Astrocyte (in vitro differentiated cells and primary cell): Measurements from ENCODE around the gene MED1. TPM values are rescaled to one million over a fixed set of nuclear protein-coding genes. Genes with fewer than 3 reads are reported as not detected.

Experiments
- DNase-seq: peaks from one replicate; pipeline ENCODE4 v3.0.0-alpha.2; 2010; ENCODE audit warnings: low read depth
- FAIRE-seq: peaks from 2 replicates; lab custom pipeline; 2011; peaks lifted over from hg19 to GRCh38; lab: Jason Lieb, UNC
- H2AFZ ChIP-seq: 2 replicates; pipeline ENCODE4 v1.6.0; 2012; ENCODE audit warnings: low read depth, low read length, inconsistent platforms
- H3K27ac ChIP-seq: 2 replicates; pipeline ENCODE4 v1.5.1; 2011; ENCODE audit warnings: low read depth, low read length, inconsistent platforms
- H3K27me3 ChIP-seq: 2 replicates; pipeline ENCODE4 v1.6.0; 2011; ENCODE audit warnings: low read length, inconsistent platforms; ENCODE audit not compliant: insufficient read depth
- H3K36me3 ChIP-seq: 2 replicates; pipeline ENCODE4 v1.5.1; 2011; ENCODE audit warnings: low read length, inconsistent platforms; ENCODE audit not compliant: insufficient read depth
- H3K4me1 ChIP-seq: 2 replicates; pipeline ENCODE4 v1.5.1; 2011; ENCODE audit warnings: low read length, inconsistent platforms; ENCODE audit not compliant: insufficient read depth
- H3K4me2 ChIP-seq: 2 replicates; pipeline ENCODE4 v1.6.0; 2012; ENCODE audit warnings: low read length, inconsistent platforms
- H3K4me3 ChIP-seq: 2 replicates; pipeline ENCODE4 v1.5.1; 2011; ENCODE audit warnings: low read depth, mild to moderate bottlenecking, low read length, inconsistent platforms; ENCODE audit not compliant: insufficient read depth
- H3K79me2 ChIP-seq: 2 replicates; pipeline ENCODE4 v1.6.0; 2012; ENCODE audit warnings: mild to moderate bottlenecking, low read length, inconsistent platforms; ENCODE audit not compliant: insufficient read depth
- H3K9ac ChIP-seq: 2 replicates; pipeline ENCODE4 v1.6.0; 2012; ENCODE audit warnings: mild to moderate bottlenecking, low read length, inconsistent platforms
- H3K9me3 ChIP-seq: 2 replicates; pipeline ENCODE4 v1.5.1; 2012; ENCODE audit warnings: low read depth, mild to moderate bottlenecking, low read length, inconsistent platforms; ENCODE audit not compliant: insufficient read depth
- H4K20me1 ChIP-seq: 2 replicates; pipeline ENCODE4 v1.6.0; 2012; ENCODE audit warnings: low read length, inconsistent platforms; ENCODE audit not compliant: insufficient read depth
- H3K27ac Mint-ChIP-seq: one replicate; pipeline ENCODE4 v1.8.0; 2021; ENCODE audit warnings: mild to moderate bottlenecking, mixed read lengths; ENCODE audit not compliant: unreplicated experiment
- H3K27me3 Mint-ChIP-seq: one replicate; pipeline ENCODE4 v1.8.0; 2021; ENCODE audit warnings: low read depth, mixed read lengths; ENCODE audit not compliant: unreplicated experiment
- H3K36me3 Mint-ChIP-seq: one replicate; pipeline ENCODE4 v1.8.0; 2021; ENCODE audit warnings: low read depth, mixed read lengths; ENCODE audit not compliant: unreplicated experiment
- H3K4me1 Mint-ChIP-seq: one replicate; pipeline ENCODE4 v1.8.0; 2021; ENCODE audit warnings: low read depth, mixed read lengths; ENCODE audit not compliant: unreplicated experiment
- H3K4me3 Mint-ChIP-seq: one replicate; pipeline ENCODE4 v1.8.0; 2021; ENCODE audit warnings: mild to moderate bottlenecking, moderate library complexity, mixed read lengths; ENCODE audit not compliant: unreplicated experiment
- H3K9me3 Mint-ChIP-seq: one replicate; pipeline ENCODE4 v1.8.0; 2021; ENCODE audit warnings: mild to moderate bottlenecking, mixed read lengths; ENCODE audit not compliant: unreplicated experiment
- EZH2 ChIP-seq: IDR thresholded peaks from 2 replicates; pipeline ENCODE4 v1.6.1; 2012; ENCODE audit warnings: mild to moderate bottlenecking, low read length, inconsistent platforms; ENCODE audit not compliant: insufficient read depth
- total RNA-seq: library from RNA; stranded (reverse); gene quantifications from 2 replicates; pipeline ENCODE4 v1.2.1, GENCODE V29; 2021
- TF ChIP-seq, protein P1 (sequence below): IDR thresholded peaks from 2 replicates; pipeline ENCODE4 v1.5.1; 2011; ENCODE audit warnings: low read depth, mild to moderate bottlenecking, inconsistent platforms, low read length, moderate library complexity; ENCODE audit not compliant: insufficient read depth

The MED1 gene
- total RNA-seq, 1 donor from 2014 or later = 46.6 TPM

DNA sequence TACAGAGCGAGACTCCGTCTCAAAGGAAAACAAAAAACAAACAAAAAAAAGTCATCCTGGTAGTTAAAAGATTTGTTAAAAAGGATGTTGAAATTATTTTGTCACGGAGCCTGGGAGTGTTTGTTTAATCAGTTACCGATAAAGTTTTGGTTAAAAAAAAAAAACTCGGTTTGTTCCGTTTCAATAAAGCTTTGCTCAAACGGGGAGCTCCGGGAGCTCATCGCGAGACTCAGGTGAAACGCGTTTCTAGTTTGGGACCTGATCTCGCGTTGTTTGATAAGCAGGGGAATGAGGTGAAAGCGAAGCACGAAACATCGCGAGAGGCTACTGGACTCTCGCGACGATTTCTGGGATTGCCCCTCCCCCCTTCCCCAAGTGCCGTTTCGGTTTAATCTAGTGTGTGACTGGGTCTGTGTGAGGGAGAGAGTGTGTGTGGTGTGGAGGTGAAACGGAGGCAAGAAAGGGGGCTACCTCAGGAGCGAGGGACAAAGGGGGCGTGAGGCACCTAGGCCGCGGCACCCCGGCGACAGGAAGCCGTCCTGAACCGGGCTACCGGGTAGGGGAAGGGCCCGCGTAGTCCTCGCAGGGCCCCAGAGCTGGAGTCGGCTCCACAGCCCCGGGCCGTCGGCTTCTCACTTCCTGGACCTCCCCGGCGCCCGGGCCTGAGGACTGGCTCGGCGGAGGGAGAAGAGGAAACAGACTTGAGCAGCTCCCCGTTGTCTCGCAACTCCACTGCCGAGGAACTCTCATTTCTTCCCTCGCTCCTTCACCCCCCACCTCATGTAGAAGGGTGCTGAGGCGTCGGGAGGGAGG, 10.3 kb upstream of the MED1 start, which contains the start of gene CDK12:
Gene CDK12 (plus strand): TSS at position 374 of the 813 bp plus-strand sequence. CDS start 586 bp downstream, outside the sequence.
- H4K20me1 ChIP-seq = peaks cover 40% of the 10 kb centered on the region
- peak; percentile 96 for DNase-seq
- no peaks in the 10 kb centered on the region for H3K9me3 ChIP-seq
- Mint-ChIP-seq H3K4me1 (no peaks in the 10 kb centered on the region), H3K27me3 (no peaks in the 10 kb centered on the region), H3K27ac (peak within 1 kb of the TSS; percentile 99), H3K36me3 (peaks cover 3% of the 10 kb centered on the region), H3K4me3 (peak within 1 kb of the TSS; percentile 96), H3K9me3 (no peaks in the 10 kb centered on the region)
- peaks cover 50% of the 10 kb centered on the region for H3K79me2 ChIP-seq
- H3K27me3 ChIP-seq = no peaks in the 10 kb centered on the region
- peak within 1 kb of the TSS; percentile 96 for H3K9ac ChIP-seq
- H3K36me3 ChIP-seq = no peaks in the 10 kb centered on the region
- peak; percentile 41 for FAIRE-seq
- no peak for TF ChIP-seq EZH2
- TF ChIP-seq, protein P1, sequence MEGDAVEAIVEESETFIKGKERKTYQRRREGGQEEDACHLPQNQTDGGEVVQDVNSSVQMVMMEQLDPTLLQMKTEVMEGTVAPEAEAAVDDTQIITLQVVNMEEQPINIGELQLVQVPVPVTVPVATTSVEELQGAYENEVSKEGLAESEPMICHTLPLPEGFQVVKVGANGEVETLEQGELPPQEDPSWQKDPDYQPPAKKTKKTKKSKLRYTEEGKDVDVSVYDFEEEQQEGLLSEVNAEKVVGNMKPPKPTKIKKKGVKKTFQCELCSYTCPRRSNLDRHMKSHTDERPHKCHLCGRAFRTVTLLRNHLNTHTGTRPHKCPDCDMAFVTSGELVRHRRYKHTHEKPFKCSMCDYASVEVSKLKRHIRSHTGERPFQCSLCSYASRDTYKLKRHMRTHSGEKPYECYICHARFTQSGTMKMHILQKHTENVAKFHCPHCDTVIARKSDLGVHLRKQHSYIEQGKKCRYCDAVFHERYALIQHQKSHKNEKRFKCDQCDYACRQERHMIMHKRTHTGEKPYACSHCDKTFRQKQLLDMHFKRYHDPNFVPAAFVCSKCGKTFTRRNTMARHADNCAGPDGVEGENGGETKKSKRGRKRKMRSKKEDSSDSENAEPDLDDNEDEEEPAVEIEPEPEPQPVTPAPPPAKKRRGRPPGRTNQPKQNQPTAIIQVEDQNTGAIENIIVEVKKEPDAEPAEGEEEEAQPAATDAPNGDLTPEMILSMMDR = no peak
- H3K4me1 ChIP-seq = peaks cover 10% of the 10 kb centered on the region
- peak within 1 kb of the TSS; percentile 81 for H2AFZ ChIP-seq
- peak within 1 kb of the TSS; percentile 96 for H3K27ac ChIP-seq
- H3K4me2 ChIP-seq = peak within 1 kb of the TSS; percentile 94
- peak within 1 kb of the TSS; percentile 91 for H3K4me3 ChIP-seq

DNA sequence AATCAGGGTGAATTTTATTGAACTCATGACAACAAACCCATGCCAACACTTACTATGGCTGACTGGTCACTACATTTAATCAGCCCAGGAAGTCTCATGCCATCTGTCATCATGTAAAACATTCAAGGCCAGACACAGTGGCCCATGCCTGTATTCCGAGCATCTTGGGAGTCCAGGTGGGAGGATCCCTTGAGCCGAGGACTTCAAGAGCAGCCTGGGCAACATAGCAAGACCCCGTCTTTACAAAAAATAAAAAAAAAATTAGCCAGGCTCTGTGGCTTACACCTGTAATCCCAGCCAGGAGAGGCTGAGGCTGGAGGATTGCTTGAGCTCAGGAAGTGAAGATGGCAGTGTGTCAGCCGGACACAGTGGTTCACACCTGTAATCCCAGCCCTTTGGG, 4.9 kb upstream of the MED1 start:
- Mint-ChIP-seq H3K4me1 (no peaks in the 10 kb centered on the region), H3K4me3 (no peak overlapping the region), H3K9me3 (no peaks in the 10 kb centered on the region)

More for the DNA sequence above, 4.9 kb upstream of the MED1 start:
- Mint-ChIP-seq H3K27ac (no peak overlapping the region), H3K36me3 (no peaks in the 10 kb centered on the region), H3K27me3 (no peaks in the 10 kb centered on the region)
- no peak overlapping the region for H3K9ac ChIP-seq
- no peak overlapping the region for H3K27ac ChIP-seq
- H3K27me3 ChIP-seq = no peaks in the 10 kb centered on the region
- H3K4me1 ChIP-seq = no peaks in the 10 kb centered on the region
- H3K79me2 ChIP-seq = peaks cover 2% of the 10 kb centered on the region
- no peak overlapping the region for H2AFZ ChIP-seq
- no peak for DNase-seq
- no peak for FAIRE-seq
- no peaks in the 10 kb centered on the region for H4K20me1 ChIP-seq
- no peaks in the 10 kb centered on the region for H3K9me3 ChIP-seq
- TF ChIP-seq EZH2 = no peak
- TF ChIP-seq, protein P1 = no peak
- no peak overlapping the region for H3K4me3 ChIP-seq
- H3K36me3 ChIP-seq = no peaks in the 10 kb centered on the region
- no peak overlapping the region for H3K4me2 ChIP-seq
